Activated CD8-positive, alpha-beta T cell treated with anti-CD3 and anti-CD28 coated beads for 36 hours (primary cell): ENCODE results near the gene HNRNPA2B1. TPM values are rescaled to one million over a fixed set of nuclear protein-coding genes. Genes with fewer than 3 reads are reported as not detected.

Source experiments
- ATAC-seq: fragments of 200-7000 bp; cut with Tn5 transposase; one replicate; pipeline ENCODE4 v1.10.0; 2021; ENCODE audit warnings: mild to moderate bottlenecking, moderate library complexity
- CTCF ChIA-PET: fragments of 350-600 bp; sonication (Branson Sonifier 250); formaldehyde crosslinking; loops from one replicate; lab custom pipeline; 2021; ENCODE audit warnings: antibody characterized with exemption; lab: Charles Lee
- POLR2A ChIA-PET: fragments of 350-600 bp; sonication (Branson Sonifier 250); formaldehyde crosslinking; loops from one replicate; lab custom pipeline; 2021; ENCODE audit warnings: antibody characterized with exemption; lab: Charles Lee
- DNase-seq: peaks from one replicate; pipeline ENCODE4 v3.0.0-alpha.2; 2020
- H3K27ac Mint-ChIP-seq: one replicate; pipeline ENCODE4 v1.8.0; 2021; ENCODE audit warnings: mild to moderate bottlenecking, mixed read lengths
- H3K27me3 Mint-ChIP-seq: one replicate; pipeline ENCODE4 v1.8.0; 2021; ENCODE audit warnings: mixed read lengths
- H3K36me3 Mint-ChIP-seq: one replicate; pipeline ENCODE4 v1.8.0; 2021; ENCODE audit warnings: low read depth, mixed read lengths
- H3K4me1 Mint-ChIP-seq: one replicate; pipeline ENCODE4 v1.8.0; 2021; ENCODE audit warnings: low read depth, mixed read lengths
- H3K4me3 Mint-ChIP-seq: one replicate; pipeline ENCODE4 v1.8.0; 2021; ENCODE audit warnings: mild to moderate bottlenecking, moderate library complexity, mixed read lengths
- H3K9me3 Mint-ChIP-seq: one replicate; pipeline ENCODE4 v1.8.0; 2021; ENCODE audit warnings: mixed read lengths
- CTCF ChIP-seq: fragments of 200-600 bp; IDR thresholded peaks from one replicate; pipeline ENCODE4 v1.8.0; 2022; ENCODE audit warnings: antibody characterized with exemption, mild to moderate bottlenecking
- intact Hi-C: fragments of 100-400 bp; cut with micrococcal nuclease; formaldehyde crosslinking; loops from one replicate; pipeline ENCODE4 v1.10.0; 2022
- total RNA-seq, 2 experiments: library from RNA; stranded (reverse); gene quantifications; one replicate each; pipeline ENCODE4 v1.2.3, GENCODE V29; 2021

Gene HNRNPA2B1
- 100 to 1,000 TPM; 871 to 893 TPM for total RNA-seq

GRCh38 chr7:26200444-26201246, at the start of gene HNRNPA2B1:
Gene HNRNPA2B1 (minus strand): TSS chr7:26200746. CDS start chr7:26200577, 169 bp downstream.
- peak; percentile 73 for ATAC-seq
- CTCF ChIA-PET = interaction anchor here (0.8 to 10.3 kb wide), 8 partner anchors 7 to 122 kb away, joined by 3 to 141 read pairs (median 3); no protein-coding TSS in a partner anchor
- no peak for TF ChIP-seq CTCF
- peaks cover 32% of the 10 kb centered on the region for H3K4me1 Mint-ChIP-seq
- DNase-seq = peak; percentile 98
- H3K4me3 Mint-ChIP-seq = peak within 1 kb of the TSS; percentile 100
- intact Hi-C loops = loop anchor here (2.0 to 10.0 kb wide), 3 partner anchors 77 to 164 kb away; no protein-coding TSS in a partner anchor
- POLR2A ChIA-PET = interaction anchor here (0.6 to 19.0 kb wide), 28 partner anchors 8 to 165 kb away, joined by 3 to 588 read pairs (median 4); partner anchors contain the start of genes NFE2L3 and SNX10
- no peaks in the 10 kb centered on the region for H3K9me3 Mint-ChIP-seq
- H3K36me3 Mint-ChIP-seq = peaks cover 79% of the 10 kb centered on the region
- peaks cover 3% of the 10 kb centered on the region for H3K27me3 Mint-ChIP-seq
- peak within 1 kb of the TSS; percentile 100 for H3K27ac Mint-ChIP-seq

GRCh38 chr7:26250239-26250638, 49.7 kb upstream of the HNRNPA2B1 start:
- no peak for DNase-seq
- H3K27me3 Mint-ChIP-seq = no peaks in the 10 kb centered on the region
- H3K4me3 Mint-ChIP-seq = no peak overlapping the region
- H3K9me3 Mint-ChIP-seq = no peaks in the 10 kb centered on the region
- ChIA-PET POLR2A (interaction anchor here (1.6 kb wide), 1 partner anchor 52 kb away, joined by 4 read pairs; no protein-coding TSS in a partner anchor), CTCF (no interaction called here)
- H3K27ac Mint-ChIP-seq = no peak overlapping the region
- H3K4me1 Mint-ChIP-seq = no peaks in the 10 kb centered on the region
- TF ChIP-seq CTCF = no peak
- H3K36me3 Mint-ChIP-seq = no peaks in the 10 kb centered on the region
- intact Hi-C loops = no loop called here
- ATAC-seq = no peak

- intact Hi-C loops = no loop called here
- Mint-ChIP-seq H3K4me3 (no peak overlapping the region), H3K27ac (no peak overlapping the region), H3K9me3 (no peaks in the 10 kb centered on the region), H3K36me3 (no peaks in the 10 kb centered on the region), H3K27me3 (no peaks in the 10 kb centered on the region), H3K4me1 (no peaks in the 10 kb centered on the region)
- POLR2A ChIA-PET = no interaction called here
- CTCF ChIA-PET = no interaction called here
- no peak for TF ChIP-seq CTCF
- DNase-seq (no peak), ATAC-seq (no peak)
Measured at GRCh38 chr7:26245150-26245549, 44.6 kb upstream of the HNRNPA2B1 start.

- DNase-seq (no peak), ATAC-seq (no peak)
- CTCF ChIA-PET = interaction anchor here (1.0 to 1.3 kb wide), 2 partner anchors 47 to 127 kb away, joined by 3 read pairs; no protein-coding TSS in a partner anchor
- Mint-ChIP-seq H3K27me3 (no peaks in the 10 kb centered on the region), H3K27ac (no peak overlapping the region), H3K4me3 (no peak overlapping the region), H3K36me3 (no peaks in the 10 kb centered on the region), H3K4me1 (peaks cover 4% of the 10 kb centered on the region), H3K9me3 (no peaks in the 10 kb centered on the region)
- intact Hi-C loops = no loop called here
- TF ChIP-seq CTCF = no peak
- POLR2A ChIA-PET = interaction anchor here (1.5 kb wide), 1 partner anchor 17 kb away, joined by 3 read pairs; no protein-coding TSS in a partner anchor
Measured at GRCh38 chr7:26238032-26238431, 37.5 kb upstream of the HNRNPA2B1 start.
